ENCODE data around the gene HORMAD2.

Gene HORMAD2

DNA sequence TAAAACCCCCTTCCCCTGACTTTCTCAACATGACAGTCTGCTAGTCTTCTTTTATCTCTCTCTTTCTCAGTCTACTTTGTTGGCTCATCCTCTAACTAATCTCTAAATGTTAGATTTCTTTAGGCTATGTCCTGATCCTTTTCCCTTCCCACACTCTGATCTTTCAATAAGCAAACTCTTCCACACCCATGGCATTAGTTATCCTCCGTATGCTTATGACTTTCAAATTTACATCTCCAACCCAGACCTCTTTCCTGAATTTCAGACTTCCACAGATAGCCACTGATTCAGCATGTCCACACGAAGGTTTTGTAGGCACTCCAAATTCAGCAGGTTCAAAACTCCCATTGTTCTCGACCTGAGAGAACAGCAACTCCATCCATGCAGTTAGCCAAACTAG is 90.7 kb downstream of the HORMAD2 start:
- no peak for DNase-seq

DNA sequence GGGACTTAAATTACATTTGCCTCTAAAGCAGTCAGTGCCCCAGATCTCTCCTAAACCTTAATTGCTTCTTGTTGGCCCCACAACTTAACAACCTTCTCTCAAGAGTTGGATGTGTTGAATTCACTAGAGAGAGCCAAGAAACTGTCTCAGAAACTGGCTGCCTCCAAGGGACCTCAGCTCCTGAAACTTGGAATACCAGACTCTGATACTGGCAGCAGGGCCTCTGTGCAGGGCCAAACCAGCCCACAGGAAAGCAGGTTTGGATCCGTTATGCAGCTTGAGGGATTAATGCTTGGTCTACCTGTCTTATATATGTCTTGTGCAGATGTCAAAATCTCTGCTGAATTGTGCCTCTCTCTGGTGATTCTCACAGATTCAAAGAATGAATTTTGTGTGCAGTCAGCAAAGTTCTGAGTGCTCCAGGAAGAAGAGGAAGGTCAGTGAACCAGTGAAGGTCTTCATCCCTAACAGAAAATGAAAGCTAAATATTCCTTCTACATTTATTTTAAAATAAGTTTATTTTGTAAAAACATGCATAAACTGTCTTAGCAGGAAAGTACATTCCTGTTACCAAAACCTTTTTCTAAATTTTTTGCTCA is 95.5 kb downstream of the HORMAD2 start:
- DNase-seq: no peak

DNA sequence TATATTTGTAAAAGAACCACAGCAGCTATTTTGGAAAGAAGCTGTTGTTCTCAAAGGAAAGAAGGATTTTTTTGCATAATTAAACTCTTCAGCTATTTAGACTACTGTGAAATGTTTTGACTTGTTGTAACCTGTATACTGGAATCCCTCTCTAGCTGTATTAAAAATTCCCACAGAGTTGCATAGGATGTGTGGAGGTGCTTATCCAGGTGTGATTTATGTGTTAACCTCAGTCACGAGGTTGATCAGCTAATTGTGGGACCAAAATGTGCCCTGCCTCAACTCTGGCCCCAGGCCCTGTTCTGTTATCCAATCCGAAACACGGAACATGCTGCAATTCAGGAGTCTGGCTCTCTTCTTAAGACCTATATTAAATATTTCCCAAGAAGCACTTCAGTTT is 96.2 kb downstream of the HORMAD2 start:
- DNase-seq: no peak

DNA sequence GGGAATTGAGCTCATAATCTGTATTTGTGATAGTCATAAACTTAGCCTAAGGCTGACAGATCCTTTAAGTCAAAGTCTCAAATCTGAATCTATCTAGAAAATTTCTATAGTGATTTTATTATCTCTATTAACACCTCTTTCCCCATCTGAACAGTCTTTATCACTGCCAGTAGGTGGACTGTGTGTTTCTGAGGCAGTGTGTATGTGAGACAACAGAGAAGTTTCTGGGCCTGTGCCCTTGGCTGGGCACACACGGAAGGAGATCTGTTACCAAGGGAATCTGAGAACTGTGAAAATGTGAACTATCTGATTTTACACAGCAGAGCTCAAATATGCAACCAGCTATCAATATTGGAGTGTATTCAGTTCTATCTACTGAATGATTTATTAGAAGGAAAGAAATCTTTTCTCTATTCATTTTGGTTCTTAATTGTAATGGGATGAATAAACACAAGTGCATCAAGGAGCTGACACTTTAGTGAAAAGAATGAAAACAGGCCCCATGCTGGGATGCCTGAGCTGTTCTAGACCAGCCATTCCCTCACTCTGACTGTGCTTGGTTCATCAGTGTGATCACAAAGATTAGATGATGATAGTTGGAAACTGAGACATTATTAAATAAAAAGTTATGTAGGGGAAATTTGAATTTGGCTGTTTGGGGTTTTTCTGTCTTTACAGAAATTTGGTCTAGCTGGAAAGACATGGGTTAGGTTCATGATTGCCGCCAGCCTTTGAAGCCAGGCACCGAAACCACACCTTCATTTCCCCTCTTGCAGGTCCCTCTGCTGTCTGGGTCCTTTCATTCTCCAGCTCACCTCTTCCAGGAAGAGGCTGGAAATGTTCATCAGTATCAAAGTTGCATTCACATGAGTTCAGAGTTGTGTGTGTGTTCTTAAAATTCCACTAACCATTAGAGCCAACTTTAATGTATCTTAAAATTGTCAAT is 98.2 kb downstream of the HORMAD2 start:
- no peak for DNase-seq

GRCh38 chr22:30180616-30181015 is 100.4 kb downstream of the HORMAD2 start:
- no peak for DNase-seq

GRCh38 chr22:30181459-30182349 is 101.4 kb downstream of the HORMAD2 start:
- DNase-seq: no peak

DNA sequence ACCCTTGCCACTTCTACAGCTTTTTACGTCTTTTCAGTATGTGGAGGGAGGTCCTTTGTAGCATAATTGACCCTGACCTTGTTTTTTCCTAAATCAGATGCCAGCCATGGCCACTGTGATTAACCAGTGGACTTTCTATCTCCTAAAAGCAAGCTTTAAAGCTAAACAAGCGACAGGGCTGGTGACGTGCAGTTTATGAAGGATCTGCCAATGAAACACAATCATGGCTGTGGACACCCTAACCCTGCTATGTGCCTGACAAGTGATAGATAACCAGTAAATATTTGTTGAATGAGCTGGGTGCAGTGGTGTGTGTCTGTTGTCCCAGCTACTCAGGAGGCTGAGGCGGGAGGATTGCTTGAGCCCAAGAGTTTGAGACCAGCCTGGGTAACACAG is 102.1 kb downstream of the HORMAD2 start:
- no peak for DNase-seq

GRCh38 chr22:30182815-30183214 is 102.6 kb downstream of the HORMAD2 start:
- no peak for DNase-seq

- no peak for DNase-seq
Measured at GRCh38 chr22:30183271-30183670, 103.0 kb downstream of the HORMAD2 start.

- no peak for DNase-seq
Measured at GRCh38 chr22:30183861-30184278, 103.6 kb downstream of the HORMAD2 start.

DNA sequence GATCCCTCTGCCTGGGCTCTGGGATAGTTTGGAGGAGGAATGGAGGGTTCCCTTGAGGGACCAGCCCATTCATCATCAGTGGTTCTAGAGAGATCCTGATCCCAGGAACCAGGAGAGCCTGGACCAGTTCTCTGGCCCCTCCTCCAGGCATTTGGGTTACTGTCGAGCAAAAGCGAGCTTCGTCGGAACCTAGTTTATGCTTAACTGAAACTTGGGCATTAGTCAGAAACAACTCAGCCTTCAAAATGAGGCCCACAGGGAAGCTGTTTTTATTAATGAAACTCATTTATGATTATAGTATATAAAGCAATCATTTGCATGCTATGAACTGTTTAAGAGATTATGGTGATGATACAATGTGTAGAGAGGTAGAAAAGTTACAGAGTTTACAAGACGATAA is 104.9 kb downstream of the HORMAD2 start:
- DNase-seq: no peak

DNA sequence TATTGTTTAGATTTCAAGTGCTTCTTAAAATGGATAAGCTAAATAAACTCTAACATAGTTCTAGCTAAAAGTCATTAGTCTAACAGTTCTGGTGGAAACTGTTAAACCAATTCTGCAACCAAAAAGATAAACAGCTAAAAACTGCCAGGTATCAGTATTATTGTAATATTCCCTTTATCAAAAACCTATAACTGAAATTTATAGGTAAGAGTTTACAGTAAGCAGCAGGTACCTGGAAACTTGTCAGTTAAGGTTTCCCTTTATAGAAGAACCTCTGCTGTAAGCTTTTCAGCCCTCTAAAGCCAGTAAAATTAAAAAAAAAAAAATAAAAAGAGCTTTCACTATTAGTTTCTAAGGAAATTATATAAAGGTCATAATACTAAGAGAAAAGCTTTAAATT is 105.3 kb downstream of the HORMAD2 start:
- DNase-seq: no peak

GRCh38 chr22:30186041-30186440 is 105.8 kb downstream of the HORMAD2 start:
- no peak for DNase-seq

DNA sequence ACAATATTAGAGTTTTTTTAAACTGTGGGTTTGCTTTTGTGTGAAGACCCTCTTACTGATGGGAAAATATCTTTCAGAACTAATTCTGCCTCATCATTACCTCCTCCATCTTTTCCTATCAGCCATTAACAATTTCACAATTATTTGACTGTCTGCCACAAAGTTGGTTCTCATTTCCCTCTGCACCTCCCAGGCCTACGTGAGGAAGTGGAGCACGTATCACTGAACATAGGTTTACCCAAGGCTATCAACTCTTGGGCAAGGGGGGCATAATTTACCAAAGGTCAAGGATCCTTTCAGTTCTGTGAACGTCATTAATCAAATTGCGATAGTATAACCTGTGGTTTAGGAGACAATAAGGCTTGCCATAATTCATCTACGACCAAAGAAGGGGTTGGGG is 106.2 kb downstream of the HORMAD2 start:
- DNase-seq: no peak

GRCh38 chr22:30187094-30187493 is 106.8 kb downstream of the HORMAD2 start:
- no peak for DNase-seq

DNA sequence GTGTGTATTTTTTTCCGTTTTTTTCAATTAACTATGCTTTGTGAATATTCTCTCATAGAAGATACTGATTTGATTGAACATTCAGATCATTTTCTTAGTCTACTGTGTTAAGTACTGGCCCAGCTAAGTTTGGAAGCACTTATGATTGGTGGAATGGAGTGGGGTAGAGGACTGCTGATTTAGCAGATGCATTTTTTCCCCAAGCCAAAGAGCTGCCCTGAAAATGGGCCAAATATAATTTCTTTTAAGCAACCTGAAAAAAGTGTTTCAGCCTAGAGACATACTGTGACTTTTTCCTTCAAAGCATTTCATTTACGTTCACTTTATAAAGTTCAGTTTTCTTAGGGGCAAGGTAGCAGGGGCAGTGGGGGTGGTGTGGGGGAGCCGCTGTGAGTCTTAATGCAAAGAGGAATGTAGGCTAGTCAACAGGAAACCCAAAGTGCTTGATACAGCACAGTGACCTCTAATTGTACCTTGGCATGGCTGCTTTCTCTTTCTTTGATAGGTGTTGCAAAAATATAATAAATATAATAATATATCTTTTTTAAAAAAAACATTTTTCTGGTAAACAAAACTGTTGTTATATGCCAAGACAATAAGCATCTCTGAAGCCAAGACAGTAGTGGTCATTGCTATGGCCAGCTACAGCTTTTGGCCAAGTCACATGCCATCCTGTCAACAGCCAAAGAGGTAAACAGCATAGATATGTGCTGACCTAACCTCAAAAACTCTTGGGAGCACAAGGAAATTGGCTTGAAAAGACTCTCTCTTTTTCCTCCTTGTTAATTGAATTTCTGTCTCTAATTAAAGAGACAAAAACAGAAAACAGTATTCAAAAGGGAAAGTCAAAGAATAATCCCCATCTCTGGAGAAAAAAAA is 107.5 kb downstream of the HORMAD2 start:
- no peak for DNase-seq

GRCh38 chr22:30188911-30189310 is 108.6 kb downstream of the HORMAD2 start:
- no peak for DNase-seq

DNA sequence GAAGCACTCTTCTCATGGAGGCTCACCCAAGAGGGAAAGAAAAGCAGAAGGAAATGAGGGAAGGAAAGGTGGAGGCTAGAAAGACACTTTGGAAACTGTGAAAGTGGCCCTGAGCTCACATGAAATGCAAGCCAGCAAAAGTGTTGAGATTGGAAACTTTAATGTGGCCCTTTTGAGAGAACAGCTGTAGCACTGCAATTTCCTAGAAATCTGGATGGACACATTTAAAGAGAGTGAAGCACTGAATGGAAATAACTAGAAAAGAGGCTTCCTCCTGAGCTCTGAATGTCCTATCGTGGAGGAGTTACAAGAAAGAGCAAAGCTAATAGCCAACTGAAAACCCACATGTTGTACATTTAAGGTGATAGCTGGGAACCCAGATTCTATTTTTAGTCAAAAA is 110.3 kb downstream of the HORMAD2 start:
- DNase-seq: no peak

DNA sequence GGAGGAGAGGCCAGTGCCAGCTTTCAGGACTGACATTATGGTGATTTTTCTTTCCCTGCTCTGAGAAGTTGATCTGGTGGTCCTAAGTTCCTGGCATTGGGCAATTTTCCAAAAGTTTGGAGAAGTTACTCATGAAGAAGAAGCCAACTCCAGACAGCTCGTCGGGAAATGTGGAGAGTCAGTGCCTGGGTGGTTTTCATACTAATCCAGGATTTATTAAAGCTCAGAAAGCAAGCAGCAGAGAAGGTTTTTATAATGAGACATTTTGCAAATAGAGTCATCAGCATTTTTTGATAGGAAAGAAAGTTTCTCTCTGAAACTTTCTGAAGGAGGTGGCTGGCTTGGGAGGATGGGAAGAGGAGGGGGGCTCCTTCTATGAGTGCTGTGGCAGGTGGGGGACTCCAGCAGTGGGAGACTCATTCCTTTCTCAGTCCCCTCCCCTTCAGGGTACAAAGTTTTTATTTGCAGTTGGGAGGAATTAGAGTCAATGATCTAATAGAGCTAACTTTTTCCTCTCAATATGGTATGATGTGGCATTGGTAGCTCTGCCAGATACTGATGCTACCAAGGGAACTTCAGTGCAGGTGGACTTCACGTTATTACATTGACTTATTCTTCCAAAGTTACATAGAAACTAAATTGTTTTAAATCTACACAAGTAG is 110.9 kb downstream of the HORMAD2 start:
- DNase-seq: no peak

DNA sequence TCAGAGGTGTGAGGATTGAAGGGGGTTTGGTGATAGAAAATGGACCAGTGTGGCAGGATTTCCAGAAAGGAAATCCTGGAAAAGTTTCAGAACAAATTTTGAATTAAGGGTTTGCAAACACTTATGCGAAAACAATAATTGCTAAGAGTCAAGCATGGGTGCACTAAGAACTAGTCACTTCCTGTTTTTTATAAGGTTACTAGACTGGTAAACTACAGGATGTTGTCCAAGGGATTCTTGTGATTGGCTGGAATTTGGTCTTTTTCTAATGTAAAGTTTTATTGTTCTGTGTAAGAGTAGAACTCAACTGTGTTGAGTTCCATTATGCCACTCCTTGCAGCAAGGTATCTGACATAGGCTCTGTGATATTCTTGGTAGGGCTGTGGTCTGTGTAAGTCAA is 112.2 kb downstream of the HORMAD2 start:
- no peak for DNase-seq

DNA sequence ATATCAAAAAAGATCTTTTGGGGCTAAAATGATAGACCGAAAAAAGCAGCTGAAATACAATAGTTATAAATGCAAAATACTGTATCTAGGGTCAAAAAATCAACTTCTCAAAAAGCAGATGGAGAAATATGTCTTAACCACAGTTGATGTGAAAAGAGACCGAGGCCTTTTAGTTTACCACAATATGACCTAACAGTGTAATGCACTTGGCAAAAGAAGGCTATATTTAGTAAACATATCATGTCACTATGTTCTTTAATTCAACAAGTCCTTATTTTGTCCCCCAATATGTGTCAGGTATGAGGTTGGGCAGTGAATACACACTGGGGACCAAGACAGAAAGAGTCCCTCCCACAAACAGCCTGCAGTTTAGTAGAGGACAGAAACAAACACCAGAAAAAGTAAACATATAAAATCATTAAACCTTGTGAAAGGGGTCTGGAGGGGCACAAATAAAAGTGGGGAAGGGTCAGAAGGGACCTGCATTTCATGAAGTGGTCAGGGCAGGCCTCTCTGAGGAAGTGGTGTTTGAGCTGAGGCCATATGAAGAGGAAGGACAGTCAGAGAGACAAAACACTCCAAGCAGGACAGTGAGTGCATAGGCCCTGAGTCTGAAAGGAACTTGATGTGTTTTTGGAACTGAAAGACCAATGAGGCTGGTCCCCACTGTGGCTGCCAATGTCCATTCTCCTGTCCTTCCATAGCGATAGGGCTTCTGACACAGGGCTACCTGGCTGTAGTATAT is 112.9 kb downstream of the HORMAD2 start:
- DNase-seq: no peak
